Omental fat pad (tissue), 4 donors: ENCODE data around the gene WDR4. TPM values are rescaled to one million over a fixed set of nuclear protein-coding genes. Genes with fewer than 3 reads are reported as not detected.

Source experiments
- ATAC-seq: fragments of 150-250 bp; one replicate; pipeline ENCODE4 v1.9.1; 2016; ENCODE audit warnings: mild to moderate bottlenecking, moderate library complexity; ENCODE audit not compliant: low FRiP score
- DNase-seq: peaks from one replicate; pipeline ENCODE4 v3.0.0-alpha.2; 2019; ENCODE audit warnings: low spot score
- CTCF ChIP-seq, 3 donors: fragments of 450-650 bp; IDR thresholded peaks; one replicate each; pipeline ENCODE4 v1.5.1; 2016 to 2017; ENCODE audit warnings: antibody characterized with exemption in 3 of 3, mild to moderate bottlenecking in 3 of 3, moderate library complexity in 2 of 3
- total RNA-seq, 4 donors: library from RNA; depleted of rRNA; stranded (reverse); fragments of >200 nt; gene quantifications; one replicate each; pipeline ENCODE4 v1.1.0, GENCODE V29; 2016

Gene WDR4
- total RNA-seq, 4 donors from 2014 or later = 8.5 to 28.3 (median 13.6) TPM

DNA sequence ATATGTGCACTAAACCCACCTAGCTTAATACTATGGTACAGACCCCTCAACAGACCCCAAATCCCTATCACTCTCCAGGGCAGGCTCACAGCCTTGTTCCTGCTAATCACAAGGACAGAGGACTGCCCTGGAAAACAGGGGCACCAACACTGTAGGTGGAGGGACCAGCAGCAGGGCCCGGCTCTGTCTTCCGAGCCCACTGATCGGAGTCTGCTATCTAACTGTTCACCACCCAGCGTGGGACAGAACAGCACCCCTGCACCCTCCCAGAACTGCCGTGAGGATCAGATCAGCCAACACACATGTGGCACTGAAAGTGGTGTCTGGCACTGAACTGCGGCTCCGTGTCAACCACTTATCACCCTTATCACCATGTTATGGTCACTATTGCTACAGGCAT is 6.2 kb downstream of the WDR4 start:
- no peak for TF ChIP-seq CTCF (IDR thresholded peaks at IDR 0.05)
- DNase-seq = no peak
- no peak for ATAC-seq

- no peak for TF ChIP-seq CTCF (IDR thresholded peaks at IDR 0.05)
- no peak for DNase-seq
- ATAC-seq = no peak
Observed at GRCh38 chr21:42868196-42868595, 11.1 kb downstream of the WDR4 start.

DNA sequence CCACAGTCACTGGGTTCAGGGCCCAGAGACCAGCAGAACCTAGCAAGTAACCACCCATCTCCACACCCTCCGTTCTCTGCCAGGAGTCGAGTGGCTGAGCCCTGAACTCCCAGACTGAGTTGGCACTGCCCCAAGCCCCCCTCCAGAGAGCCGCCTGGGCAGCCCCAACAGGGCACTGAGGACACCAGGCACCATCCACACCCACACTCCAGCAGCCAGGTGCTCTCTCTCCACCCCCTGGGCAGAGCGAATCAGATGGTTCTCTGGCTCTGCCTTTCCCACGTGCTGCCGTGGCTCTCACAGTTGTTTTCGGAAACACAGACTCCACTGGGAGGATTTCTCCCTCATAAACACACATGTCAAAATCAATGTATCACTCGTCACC is 13.6 kb downstream of the WDR4 start:
- TF ChIP-seq CTCF (IDR thresholded peaks at IDR 0.05) = no peak
- DNase-seq (no peak), ATAC-seq (no peak)

GRCh38 chr21:42864815-42865775 is 14.2 kb downstream of the WDR4 start:
- no peak for TF ChIP-seq CTCF (IDR thresholded peaks at IDR 0.05)
- ATAC-seq = no peak
- DNase-seq = no peak

DNA sequence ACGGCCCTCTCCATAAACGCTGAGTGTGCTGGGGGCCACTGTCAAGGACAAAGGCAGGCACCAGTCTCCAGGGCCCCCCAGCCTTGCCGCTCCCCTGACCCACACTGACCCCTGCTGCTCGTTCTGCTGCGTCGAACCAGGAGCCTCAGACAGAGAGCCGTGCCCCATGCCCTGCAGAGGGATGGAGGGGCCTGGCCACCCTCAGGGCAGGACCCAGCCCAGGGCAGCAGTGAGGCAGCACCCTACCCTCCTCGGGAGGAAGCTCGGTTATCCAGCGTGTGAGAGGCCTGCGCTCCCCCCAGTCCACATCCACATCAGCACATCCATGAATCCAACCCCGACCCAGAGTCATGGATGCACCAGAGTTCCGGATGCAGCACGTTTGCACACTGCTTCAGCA is 15.1 kb downstream of the WDR4 start:
- no peak for TF ChIP-seq CTCF (IDR thresholded peaks at IDR 0.05)
- ATAC-seq (no peak), DNase-seq (no peak)

- ATAC-seq (no peak), DNase-seq (no peak)
Observed at GRCh38 chr21:42863504-42863870, 15.9 kb downstream of the WDR4 start.

More at GRCh38 chr21:42863504-42863870, 15.9 kb downstream of the WDR4 start:
- no peak for TF ChIP-seq CTCF (IDR thresholded peaks at IDR 0.05)
